IMR-90 (cell line): ENCODE data around the gene INSR. TPM values are rescaled to one million over a fixed set of nuclear protein-coding genes. Genes with fewer than 3 reads are reported as not detected.

Experiments used
- ATAC-seq: fragments of 200-7000 bp; cut with Tn5 transposase; 2 replicates; pipeline ENCODE4 v1.9.1; 2020; ENCODE audit warnings: low read depth, mild to moderate bottlenecking, moderate library complexity
- BruUV-seq: library from RNA; stranded (reverse); fragments of 400-500 nt; replicated peaks from 2 replicates; lab custom pipeline; 2021; lab: Mats Ljungman, UMichigan
- CTCF ChIA-PET: fragments of 300-600 bp; formaldehyde crosslinking; extraction: SDS; loops from one replicate; lab custom pipeline; 2021; ENCODE audit warnings: antibody characterized with exemption; lab: Yijun Ruan, JAX
- POLR2A ChIA-PET: fragments of 300-600 bp; sonication (Branson Sonifier 250); formaldehyde crosslinking; loops from one replicate; lab custom pipeline; 2022; ENCODE audit warnings: antibody characterized with exemption; ENCODE audit not compliant: unreplicated experiment; lab: Charles Lee
- DNase-seq: peaks from one replicate; pipeline ENCODE4 v3.0.0; 2013
- H2AFZ ChIP-seq: replicated peaks from 2 replicates; pipeline ENCODE3; 2013; ENCODE audit warnings: low read length, mild to moderate bottlenecking; ENCODE audit not compliant: poor library complexity
- H2AK5ac ChIP-seq: 2 replicates; pipeline ENCODE4 v1.6.1; 2013; ENCODE audit warnings: low read depth, low read length, inconsistent platforms
- H2AK9ac ChIP-seq: replicated peaks from 2 replicates; pipeline ENCODE3; 2013; ENCODE audit warnings: mild to moderate bottlenecking, low read depth, low read length, moderate library complexity; ENCODE audit not compliant: poor library complexity
- H2BK120ac ChIP-seq: 2 replicates; pipeline ENCODE4 v1.6.1; 2013; ENCODE audit warnings: low read depth, low read length, inconsistent platforms
- H2BK15ac ChIP-seq: 3 replicates; pipeline ENCODE4 v1.6.1; 2013; ENCODE audit warnings: low read depth, low read length, inconsistent platforms
- H2BK20ac ChIP-seq: 2 replicates; pipeline ENCODE4 v1.6.1; 2013; ENCODE audit warnings: low read depth, mild to moderate bottlenecking, inconsistent platforms, low read length, moderate library complexity
- H2BK5ac ChIP-seq: 2 replicates; pipeline ENCODE4 v1.6.1; 2013; ENCODE audit warnings: mild to moderate bottlenecking, low read depth, low read length, inconsistent platforms; ENCODE audit not compliant: poor library complexity, severe bottlenecking
- H3K14ac ChIP-seq: replicated peaks from 2 replicates; pipeline ENCODE4 v1.6.1; 2013; ENCODE audit warnings: low read depth, low read length, inconsistent platforms
- H3K18ac ChIP-seq: 2 replicates; pipeline ENCODE4 v1.6.1; 2013; ENCODE audit warnings: low read depth, low read length, control low read depth
- H3K23ac ChIP-seq: 2 replicates; pipeline ENCODE4 v1.6.1; 2013; ENCODE audit warnings: low read depth, low read length, inconsistent platforms
- H3K27ac ChIP-seq: 2 replicates; pipeline ENCODE4 v1.5.1; 2013; ENCODE audit warnings: mild to moderate bottlenecking, control low read depth, low read length; ENCODE audit not compliant: insufficient read depth
- H3K27me3 ChIP-seq: 2 replicates; pipeline ENCODE4 v1.6.1; 2013; ENCODE audit warnings: low read length; ENCODE audit not compliant: control insufficient read depth, insufficient read depth
- H3K36me3 ChIP-seq: 2 replicates; pipeline ENCODE4 v1.6.1; 2013; ENCODE audit warnings: low read length, mixed read lengths; ENCODE audit not compliant: control insufficient read depth, insufficient read depth
- H3K4ac ChIP-seq: 2 replicates; pipeline ENCODE4 v1.6.1; 2013; ENCODE audit warnings: low read depth, low read length, inconsistent platforms
- H3K4me1 ChIP-seq: 2 replicates; pipeline ENCODE4 v1.6.1; 2013; ENCODE audit warnings: low read length, mixed read lengths; ENCODE audit not compliant: control insufficient read depth, insufficient read depth
- H3K4me2 ChIP-seq: 2 replicates; pipeline ENCODE4 v1.6.1; 2013; ENCODE audit warnings: low read depth, mild to moderate bottlenecking, control low read depth, low read length, moderate library complexity
- H3K4me3 ChIP-seq: 2 replicates; pipeline ENCODE4 v1.5.1; 2013; ENCODE audit warnings: low read depth, mild to moderate bottlenecking, control low read depth, low read length, moderate library complexity; ENCODE audit not compliant: insufficient read depth
- H3K56ac ChIP-seq: 2 replicates; pipeline ENCODE4 v1.6.1; 2013; ENCODE audit warnings: low read length, inconsistent platforms; ENCODE audit not compliant: insufficient read depth; ENCODE audit errors: extremely low read depth
- H3K79me1 ChIP-seq, 2 experiments: 2 replicates each; pipeline ENCODE4 v1.6.1; 2013; ENCODE audit warnings: low read length in 2 of 2, inconsistent platforms in 1 of 2, low read depth in 1 of 2
- H3K9ac ChIP-seq: 2 replicates; pipeline ENCODE4 v1.6.1; 2013; ENCODE audit warnings: low read depth, low read length, control low read depth
- H3K9me1 ChIP-seq: 2 replicates; pipeline ENCODE4 v1.6.1; 2013; ENCODE audit warnings: low read length, inconsistent platforms; ENCODE audit not compliant: insufficient read depth
- H3K9me3 ChIP-seq: 2 replicates; pipeline ENCODE4 v1.6.1; 2013; ENCODE audit warnings: low read length; ENCODE audit not compliant: control insufficient read depth, insufficient read depth
- H4K20me1 ChIP-seq: 2 replicates; pipeline ENCODE4 v1.6.1; 2013; ENCODE audit warnings: low read length, inconsistent platforms; ENCODE audit not compliant: insufficient read depth
- H4K5ac ChIP-seq: 2 replicates; pipeline ENCODE4 v1.6.1; 2013; ENCODE audit warnings: mild to moderate bottlenecking, low read depth, low read length, control low read depth
- H4K8ac ChIP-seq, 2 experiments: 2 replicates each; pipeline ENCODE4 v1.6.1; 2013; ENCODE audit warnings: low read depth in 2 of 2, low read length in 2 of 2, control low read depth in 1 of 2, inconsistent platforms in 1 of 2
- H4K91ac ChIP-seq: 2 replicates; pipeline ENCODE4 v1.6.1; 2013; ENCODE audit warnings: low read depth, low read length, inconsistent platforms; ENCODE audit not compliant: insufficient read depth
- BHLHE40 ChIP-seq: fragments of 150-350 bp; IDR thresholded peaks from 2 replicates; pipeline ENCODE4 v1.6.1; 2016; ENCODE audit warnings: mild to moderate bottlenecking, low read depth, low read length
- CEBPB ChIP-seq: IDR thresholded peaks from 2 replicates; pipeline ENCODE4 v1.6.1; 2012; ENCODE audit warnings: low read depth, low read length, improper control_type of control experiment
- CHD1 ChIP-seq: IDR thresholded peaks from 2 replicates; pipeline ENCODE4 v1.6.1; 2012; ENCODE audit warnings: low read depth, low read length, improper control_type of control experiment
- CTCF ChIP-seq: conservative IDR thresholded peaks from 2 replicates; pipeline ENCODE4 v1.5.1; 2012; ENCODE audit warnings: mild to moderate bottlenecking, low read depth, low read length, improper control_type of control experiment
- FOS ChIP-seq: fragments of 150-350 bp; IDR thresholded peaks from 2 replicates; pipeline ENCODE4 v1.6.1; 2016; ENCODE audit warnings: low read depth, low read length
- MAFK ChIP-seq: IDR thresholded peaks from 2 replicates; pipeline ENCODE4 v1.6.1; 2012; ENCODE audit warnings: low read depth, low read length, improper control_type of control experiment
- MAZ ChIP-seq: IDR thresholded peaks from 2 replicates; pipeline ENCODE4 v1.6.1; 2012; ENCODE audit warnings: low read depth, mild to moderate bottlenecking, low read length, improper control_type of control experiment, moderate library complexity, borderline replicate concordance
- MXI1 ChIP-seq: IDR thresholded peaks from 2 replicates; pipeline ENCODE4 v1.6.1; 2012; ENCODE audit warnings: low read depth, mild to moderate bottlenecking, low read length, moderate library complexity, borderline replicate concordance
- NFE2L2 ChIP-seq: fragments of 150-350 bp; IDR thresholded peaks from 2 replicates; pipeline ENCODE4 v1.6.1; 2016; ENCODE audit warnings: low read depth, mild to moderate bottlenecking, low read length
- RAD21 ChIP-seq: IDR thresholded peaks from 2 replicates; pipeline ENCODE4 v1.6.1; 2012; ENCODE audit warnings: low read length, improper control_type of control experiment
- RCOR1 ChIP-seq: IDR thresholded peaks from 2 replicates; pipeline ENCODE4 v1.6.1; 2012; ENCODE audit warnings: mild to moderate bottlenecking, low read length, improper control_type of control experiment; ENCODE audit not compliant: insufficient replicate concordance
- RFX5 ChIP-seq: IDR thresholded peaks from 2 replicates; pipeline ENCODE4 v1.8.0; 2012; ENCODE audit warnings: low read depth, mild to moderate bottlenecking, low read length, moderate library complexity
- SMC3 ChIP-seq: fragments of 150-350 bp; IDR thresholded peaks from 2 replicates; pipeline ENCODE4 v1.6.1; 2016; ENCODE audit warnings: low read depth, mild to moderate bottlenecking, antibody characterized with exemption, low read length, moderate library complexity
- USF2 ChIP-seq: fragments of 150-350 bp; IDR thresholded peaks from 2 replicates; pipeline ENCODE4 v1.6.1; 2017; ENCODE audit warnings: mild to moderate bottlenecking, antibody characterized with exemption, low read length, low read depth
- WGBS, 2 experiments: methylation state at CpG; one replicate each; pipeline versions ENCODE4 v1.1.5 to v1.1.7; 2013; ENCODE audit warnings: missing lambda C conversion rate in 2 of 2; ENCODE audit not compliant: insufficient read length in 1 of 2; ENCODE audit errors: extremely low coverage in 2 of 2; 5-methylcytosine and 5-hydroxymethylcytosine counted together
- dilution Hi-C: fragments of 300-500 bp; cut with HindIII; formaldehyde crosslinking; loops from one replicate; pipeline ENCODE4 v1.14.3; 2018; ENCODE audit warnings: low sequenced_read_pairs; ENCODE audit not compliant: unreplicated experiment
- in situ Hi-C: fragments of 300-500 bp; cut with MboI; formaldehyde crosslinking; loops from 3 replicates; pipeline ENCODE4 v1.14.3; 2019; ENCODE audit warnings: low sequenced_read_pairs, inconsistent platforms, mixed read lengths
- intact Hi-C: fragments of 100-400 bp; cut with micrococcal nuclease; formaldehyde crosslinking; loops from 2 replicates; pipeline ENCODE4 v1.10.0; 2022
- polyA plus RNA-seq, 3 experiments: library from polyadenylated mRNA; depleted of rRNA; stranded (reverse); fragments of >200 nt; gene quantifications; 2 replicates each; pipeline ENCODE4 v1.2.3, GENCODE V29; 2012; ENCODE audit warnings: low replicate concordance in 1 of 3
- total RNA-seq: library from RNA; depleted of rRNA; stranded (reverse); fragments of >200 nt; gene quantifications from 2 replicates; pipeline ENCODE4 v1.2.3, GENCODE V29; 2012

INSR gene
- total and polyA plus RNA-seq, 2 of the 4 experiments (the other 2 are of a cell fraction): 2.8 to 7.9 TPM

GRCh38 chr19:7197119-7197759, 97.0 kb downstream of the INSR start:
- Histone ChIP-seq H4K8ac (peak overlapping the region; percentile 44 to 90; a peak in 3 of 4 replicates), H3K9me3 (no peaks in the 10 kb centered on the region), H3K27ac (peak overlapping the region; percentile 78), H3K9ac (peak overlapping the region; percentile 3; the same call in 1 of the 2 replicates), H3K56ac (no peak overlapping the region), H3K18ac (no peak overlapping the region), H3K9me1 (no peaks in the 10 kb centered on the region; the same call in 1 of the 2 replicates), H3K4me3 (peak overlapping the region; percentile 63), H2AFZ (peak overlapping the region; percentile 100), H3K36me3 (no peaks in the 10 kb centered on the region), H4K91ac (peak overlapping the region; percentile 60; the same call in 1 of the 2 replicates), H4K5ac (no peak overlapping the region), H3K14ac (0 out of 2 replicates have a peak overlapping the region, but pooled peaks have one; percentile 1), H3K4me2 (peak overlapping the region; percentile 96), H3K79me1 (no peaks in the 10 kb centered on the region; a peak in 1 of 4 replicates), H2BK20ac (no peak overlapping the region), H2BK5ac (peak overlapping the region; percentile 85), H4K20me1 (no peaks in the 10 kb centered on the region), H3K23ac (no peak overlapping the region), H2BK15ac (no peak overlapping the region), H2AK5ac (0 out of 2 replicates have a peak overlapping the region, but pooled peaks have one; percentile 28), H2AK9ac (peak overlapping the region; percentile 71), H2BK120ac (peak overlapping the region; percentile 20; the same call in 1 of the 2 replicates), H3K4me1 (no peaks in the 10 kb centered on the region), H3K27me3 (0 out of 2 replicates have a peak, but pooled peaks cover 3% of the 10 kb centered on the region), H3K4ac (peak overlapping the region; percentile 51; the same call in 1 of the 2 replicates)
- no TSS peak for BruUV-seq
- intact Hi-C loops (loop anchor here (5.0 kb wide), 1 partner anchor 50 kb away; no protein-coding TSS in a partner anchor), in situ Hi-C loops (loop anchor here (5.0 kb wide), 1 partner anchor 95 kb away; the partner anchor contains the start of gene INSR), dilution Hi-C loops (no loop called here)
- ChIA-PET POLR2A (no interaction called here), CTCF (interaction anchor here (1.3 kb wide), 1 partner anchor 9 kb away, joined by 3 read pairs; no protein-coding TSS in a partner anchor)
- DNase-seq: peak; percentile 96
- 2% methylated on average over 8 of the region's 27 CpGs; no CpG with 5 or more reads in 1 of the 2 experiments for WGBS, 2 experiments
- peak; percentile 77 for ATAC-seq
- TF ChIP-seq NFE2L2: no peak
- peak; percentile 25; the same call in 1 of the 2 replicates for TF ChIP-seq BHLHE40
- TF ChIP-seq CHD1: no peak
- TF ChIP-seq CTCF: no peak
- no peak for TF ChIP-seq RAD21
- TF ChIP-seq MAZ: peak; percentile 99
- TF ChIP-seq FOS: no peak
- TF ChIP-seq MXI1: no peak
- TF ChIP-seq SMC3: no peak
- 0 out of 2 replicates have a peak, but pooled peaks have one; percentile 36 for TF ChIP-seq USF2
- peak; percentile 41; the same call in 1 of the 2 replicates for TF ChIP-seq MAFK
- TF ChIP-seq RFX5: no peak
- TF ChIP-seq RCOR1: no peak
- no peak for TF ChIP-seq CEBPB
